Measurements from ENCODE around the gene CORO2B.

The CORO2B gene

GRCh38 chr15:68571582-68571981 lies 7.2 kb upstream of the CORO2B start:
- H3K4me3 ChIP-seq (ENCODE audit: control insufficient read depth, low read depth, low read length): no peak overlapping the region
- TF ChIP-seq CTCF (IDR thresholded peaks at IDR 0.05; ENCODE audit: control insufficient read depth, insufficient read depth, low read depth, low read length, missing control alignments): no peak
- no peak for DNase-seq (ENCODE audit: low read depth)

DNA sequence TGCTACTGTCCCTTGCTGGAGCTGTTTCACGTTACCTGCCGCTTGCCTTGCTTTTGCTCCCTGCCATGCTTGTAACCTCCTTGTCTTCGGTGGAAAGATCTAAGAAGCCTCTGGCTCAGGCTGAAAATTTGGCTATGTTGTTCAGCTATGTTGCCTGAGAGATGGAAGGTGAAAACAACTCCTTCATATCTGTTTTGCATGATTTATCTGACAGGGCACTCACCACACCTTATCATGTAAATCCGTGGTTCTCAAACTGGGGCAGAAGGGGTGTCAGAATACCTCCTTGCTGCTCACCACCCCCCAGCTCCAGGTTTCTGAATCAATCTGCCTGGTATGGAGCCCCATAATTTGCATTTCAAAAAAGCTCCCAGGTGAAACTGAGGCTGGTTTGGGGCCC lies 6.5 kb upstream of the CORO2B start:
- no peak for TF ChIP-seq CTCF (IDR thresholded peaks at IDR 0.05; ENCODE audit: control insufficient read depth, insufficient read depth, low read depth, low read length, missing control alignments)
- DNase-seq (ENCODE audit: low read depth): no peak
- no peak overlapping the region for H3K4me3 ChIP-seq (ENCODE audit: control insufficient read depth, low read depth, low read length)

DNA sequence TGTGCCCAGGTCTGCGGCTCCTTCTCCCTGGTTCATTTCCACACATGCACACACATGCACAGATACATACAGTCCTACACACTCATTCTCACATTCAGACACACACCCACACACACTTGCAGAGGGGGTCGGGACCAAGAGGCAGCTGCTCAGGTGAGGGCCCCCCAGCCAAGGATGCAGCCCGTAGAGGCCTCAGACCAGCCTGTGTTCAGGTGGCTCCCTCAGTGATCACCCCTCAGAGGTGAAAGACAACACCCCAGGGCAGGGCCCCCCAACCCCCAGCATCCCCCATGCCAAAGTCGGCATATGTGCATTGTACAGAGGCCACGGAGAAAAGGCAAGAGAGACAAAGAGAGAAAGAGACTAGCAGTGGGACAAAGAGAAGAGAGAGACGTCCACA lies 5.9 kb upstream of the CORO2B start:
- no peak overlapping the region for H3K4me3 ChIP-seq (ENCODE audit: control insufficient read depth, low read depth, low read length)
- TF ChIP-seq CTCF (IDR thresholded peaks at IDR 0.05; ENCODE audit: control insufficient read depth, insufficient read depth, low read depth, low read length, missing control alignments): no peak
- no peak for DNase-seq (ENCODE audit: low read depth)

DNA sequence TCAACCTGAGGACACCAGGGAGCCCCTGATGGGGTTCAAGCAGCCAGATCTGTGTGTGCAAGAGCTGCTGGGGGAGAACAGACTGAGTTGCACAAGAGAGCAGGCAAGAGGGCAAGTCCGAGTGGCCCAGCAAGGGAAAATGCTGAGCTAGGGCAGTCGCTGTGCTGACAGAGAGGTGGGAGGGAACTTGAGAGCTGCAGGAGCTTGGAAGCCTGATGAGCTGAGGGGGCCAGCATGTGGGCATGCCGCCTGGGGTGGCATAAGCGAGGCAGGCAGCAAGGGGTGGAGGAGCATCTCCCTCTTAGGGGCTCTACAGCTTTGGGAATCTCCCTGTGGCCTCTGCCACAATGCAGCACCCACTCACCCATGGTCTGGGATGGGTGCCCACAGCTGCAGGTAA lies 4.7 kb upstream of the CORO2B start:
- DNase-seq (ENCODE audit: low read depth): no peak
- TF ChIP-seq CTCF (IDR thresholded peaks at IDR 0.05; ENCODE audit: control insufficient read depth, insufficient read depth, low read depth, low read length, missing control alignments): no peak
- H3K4me3 ChIP-seq (ENCODE audit: control insufficient read depth, low read depth, low read length): no peak overlapping the region

DNA sequence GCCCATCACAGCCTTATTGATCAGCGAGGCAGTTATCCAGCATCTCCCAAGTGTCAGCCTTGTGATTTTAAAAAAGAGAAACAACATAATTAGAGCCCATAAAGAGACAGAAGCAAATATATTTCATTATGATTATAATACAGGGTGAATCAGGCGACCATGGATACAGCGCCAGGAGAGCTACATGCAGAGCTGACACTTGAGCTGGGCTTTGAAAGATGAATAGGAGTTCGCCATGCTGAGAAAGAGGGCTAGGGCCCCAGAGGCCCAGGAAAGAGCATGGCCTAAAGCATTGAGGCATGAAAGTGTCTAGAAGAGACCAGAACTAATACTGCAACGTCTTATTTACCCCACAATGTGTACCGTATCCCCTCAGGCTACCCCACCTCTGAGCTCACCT lies 4.2 kb upstream of the CORO2B start:
- DNase-seq (ENCODE audit: low read depth): no peak
- H3K4me3 ChIP-seq (ENCODE audit: control insufficient read depth, low read depth, low read length): no peak overlapping the region
- no peak for TF ChIP-seq CTCF (IDR thresholded peaks at IDR 0.05; ENCODE audit: control insufficient read depth, insufficient read depth, low read depth, low read length, missing control alignments)

DNA sequence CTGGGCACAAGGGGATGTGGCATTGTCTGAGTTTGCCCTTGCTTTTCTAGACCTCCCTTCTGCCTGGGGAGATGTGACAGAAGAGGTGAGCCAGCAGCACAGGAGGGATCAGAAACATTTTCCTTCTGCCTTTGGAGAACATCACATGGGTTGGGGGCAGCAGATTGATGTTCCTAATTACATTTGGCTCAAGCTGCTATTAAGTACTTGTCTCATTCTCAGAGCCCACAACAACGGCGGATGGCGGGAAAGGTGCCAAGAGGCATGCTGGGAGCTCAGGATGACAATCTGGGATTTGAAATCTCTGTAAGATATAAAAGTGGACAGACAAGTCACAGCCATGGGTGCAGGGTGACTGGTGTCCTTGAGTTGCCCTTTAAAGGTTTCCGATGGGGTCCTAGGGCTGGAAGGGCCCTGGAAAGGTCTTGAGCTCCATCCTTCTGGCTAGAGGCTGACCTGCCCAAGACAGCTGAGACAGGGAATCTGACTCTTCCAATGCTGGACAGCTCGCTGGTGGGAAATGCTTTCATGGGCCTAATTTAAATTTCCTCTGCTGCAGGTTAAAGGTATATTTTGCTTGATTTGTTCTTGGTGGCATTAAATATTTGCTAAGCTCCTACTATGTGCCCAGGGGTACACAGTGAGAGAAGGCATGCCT lies 2.4 kb upstream of the CORO2B start:
- H3K4me3 ChIP-seq (ENCODE audit: control insufficient read depth, low read depth, low read length): no peak overlapping the region
- TF ChIP-seq CTCF (IDR thresholded peaks at IDR 0.05; ENCODE audit: control insufficient read depth, insufficient read depth, low read depth, low read length, missing control alignments): no peak
- DNase-seq (ENCODE audit: low read depth): no peak

All from AG09309 (cell line).